HepG2 (cell line): ENCODE measurements around the gene ATXN7L2. TPM values are rescaled to one million over a fixed set of nuclear protein-coding genes. Genes with fewer than 3 reads are reported as not detected.

Experiments used
- MAZ ChIP-seq, 2 experiments: sonication (generic) in 1 of 2; formaldehyde crosslinking in 1 of 2; IDR thresholded peaks; 2 replicates each; pipeline versions ENCODE4 v1.5.0 to v1.6.1; 2012 to 2020; ENCODE audit warnings: low read depth in 2 of 2, mild to moderate bottlenecking in 2 of 2, borderline replicate concordance in 1 of 2, improper control_type of control experiment in 1 of 2, low read length in 1 of 2, missing genetic modification reagents in 1 of 2, moderate library complexity in 1 of 2
- NFE2L2 ChIP-seq: fragments of 150-350 bp; IDR thresholded peaks from 2 replicates; pipeline ENCODE4 v1.6.1; 2014; ENCODE audit warnings: low read length
- RARA ChIP-seq: IDR thresholded peaks from 2 replicates; pipeline ENCODE4 v1.6.1; 2016; ENCODE audit warnings: missing genetic modification reagents, missing compliant biosample characterization
- SNAPC2 ChIP-seq: sonication (generic); formaldehyde crosslinking; IDR thresholded peaks from 2 replicates; pipeline ENCODE4 v1.8.1; 2022; ENCODE audit warnings: mild to moderate bottlenecking, missing genetic modification reagents
- ZBTB7A ChIP-seq: sonication (generic); formaldehyde crosslinking; IDR thresholded peaks from 2 replicates; pipeline ENCODE4 v1.8.0; 2022; ENCODE audit warnings: mild to moderate bottlenecking, missing genetic modification reagents
- ZC3H4 ChIP-seq: sonication (generic); formaldehyde crosslinking; IDR thresholded peaks from 2 replicates; pipeline ENCODE4 v1.4.0; 2020; ENCODE audit warnings: missing genetic modification reagents, borderline replicate concordance
- ZFAT ChIP-seq: sonication (generic); formaldehyde crosslinking; conservative IDR thresholded peaks from 2 replicates; pipeline ENCODE4 v1.8.1; 2023; ENCODE audit warnings: missing genetic modification reagents, inconsistent platforms
- ZFP91 ChIP-seq: sonication (generic); formaldehyde crosslinking; IDR thresholded peaks from 2 replicates; pipeline ENCODE4 v1.9.0; 2022; ENCODE audit warnings: missing genetic modification reagents, mild to moderate bottlenecking, borderline replicate concordance
- ZNF687 ChIP-seq: sonication (generic); formaldehyde crosslinking; IDR thresholded peaks from 2 replicates; pipeline ENCODE4 v1.5.1; 2020; ENCODE audit warnings: mild to moderate bottlenecking, missing genetic modification reagents, moderate library complexity
- ZNF724P ChIP-seq: sonication (generic); formaldehyde crosslinking; IDR thresholded peaks from 2 replicates; pipeline ENCODE4 v1.8.0; 2022; ENCODE audit warnings: missing genetic modification reagents, borderline replicate concordance
- ZNF775 ChIP-seq: sonication (generic); formaldehyde crosslinking; IDR thresholded peaks from 2 replicates; pipeline ENCODE4 v1.4.0; 2020; ENCODE audit warnings: missing genetic modification reagents, mild to moderate bottlenecking, moderate library complexity, borderline replicate concordance
- polyA plus RNA-seq, 8 experiments: library from polyadenylated mRNA; depleted of rRNA in 3 of 8; stranded (reverse) in 7 of 8; unstranded in 1 of 8; fragments of >200 nt; fragmentation: Illumina TruSeq in 4 of 8; extraction: Trizol in 4 of 8; gene quantifications; 2 replicates each; pipeline versions ENCODE4 v1.2.1 to v1.2.3, GENCODE V29; 2011 to 2016; ENCODE audit warnings: low read depth in 4 of 8, missing spikeins in 1 of 8, mixed read lengths in 1 of 8; ENCODE audit not compliant: insufficient read depth in 1 of 8
- total RNA-seq, 5 experiments: library from RNA; depleted of rRNA; stranded (reverse); fragments of >200 nt; fragmentation: Illumina TruSeq; extraction: Trizol; gene quantifications; 2 replicates each; pipeline ENCODE4 v1.2.3, GENCODE V29; 2016; ENCODE audit warnings: low read depth in 1 of 5
- TF ChIP-seq, protein P1 (sequence below): sonication (generic); formaldehyde crosslinking; IDR thresholded peaks from 2 replicates; pipeline ENCODE4 v1.5.0; 2020; ENCODE audit warnings: mild to moderate bottlenecking, missing genetic modification reagents
- TF ChIP-seq, protein P2 (sequence below), 2 experiments: sonication (generic) in 1 of 2; formaldehyde crosslinking in 1 of 2; IDR thresholded peaks; 2 replicates each; pipeline versions ENCODE4 v1.4.0 to v1.6.1; 2016 to 2020; ENCODE audit warnings: borderline replicate concordance in 1 of 2, low read depth in 1 of 2, mild to moderate bottlenecking in 1 of 2, missing genetic modification reagents in 1 of 2

Gene ATXN7L2
- total and polyA plus RNA-seq, 2 of the 13 experiments (the other 11 are each of a cell fraction or from before 2014, with no cell fraction given): 2.7 to 2.8 TPM

DNA sequence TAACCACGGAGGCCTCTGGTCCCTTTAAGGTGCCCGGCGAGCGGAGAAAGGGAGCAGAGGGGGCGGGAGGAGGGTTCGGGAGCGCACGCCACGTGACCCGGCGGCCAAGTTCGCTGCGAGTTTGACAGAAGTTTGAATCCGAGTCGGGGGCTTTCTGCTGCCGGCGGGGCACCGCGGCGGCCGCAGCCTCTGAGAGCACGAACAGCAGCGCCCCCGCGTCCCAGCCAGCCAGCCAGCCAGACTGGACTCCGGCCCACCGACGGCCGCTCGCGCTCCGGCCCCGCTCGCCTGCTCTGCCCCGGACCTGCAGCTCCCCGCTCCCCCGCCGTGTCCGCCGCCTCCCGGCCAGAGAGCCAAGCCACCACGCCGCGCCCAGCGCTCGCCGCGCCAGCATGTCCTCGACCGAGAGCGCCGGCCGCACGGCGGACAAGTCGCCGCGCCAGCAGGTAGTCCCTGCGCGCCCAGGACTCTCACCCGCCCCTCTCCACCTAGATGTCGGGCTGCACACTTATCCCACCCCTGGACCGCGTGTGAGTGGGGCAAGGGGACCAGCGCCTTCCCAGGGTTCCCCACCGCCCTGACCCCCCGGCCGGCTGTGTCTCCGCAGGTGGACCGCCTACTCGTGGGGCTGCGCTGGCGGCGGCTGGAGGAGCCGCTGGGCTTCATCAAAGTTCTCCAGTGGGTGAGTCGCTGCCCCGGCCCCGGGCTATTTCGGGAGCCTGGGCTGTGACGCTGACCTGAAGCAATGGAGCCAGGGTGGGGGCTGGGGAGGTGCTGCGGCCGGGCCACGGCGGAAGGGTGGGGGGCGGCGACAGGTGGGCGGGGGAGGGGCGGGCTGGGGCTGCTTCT, 17.0 kb upstream of the ATXN7L2 start, which contains the start of gene SYPL2 (continued):
- TF ChIP-seq ZNF687 (peak; percentile 67), SNAPC2 (no peak), ZBTB7A (CRISPR knock-in tag) (no peak), ZFAT (CRISPR knock-in tag) (no peak), ZNF724P (CRISPR knock-in tag) (no peak), ZNF775 (CRISPR knock-in tag) (no peak), MAZ (IDR thresholded peaks at IDR 0.05; ENCODE audit: borderline replicate concordance, low read depth, low read length) (no peak), MAZ (CRISPR knock-in tag; IDR thresholded peaks at IDR 0.05; ENCODE audit: low read depth) (no peak), ZC3H4 (no peak), RARA (CRISPR knock-in tag) (no peak), ZFP91 (CRISPR knock-in tag) (peak; percentile 98), NFE2L2 (no peak)
- TF ChIP-seq, protein P1, sequence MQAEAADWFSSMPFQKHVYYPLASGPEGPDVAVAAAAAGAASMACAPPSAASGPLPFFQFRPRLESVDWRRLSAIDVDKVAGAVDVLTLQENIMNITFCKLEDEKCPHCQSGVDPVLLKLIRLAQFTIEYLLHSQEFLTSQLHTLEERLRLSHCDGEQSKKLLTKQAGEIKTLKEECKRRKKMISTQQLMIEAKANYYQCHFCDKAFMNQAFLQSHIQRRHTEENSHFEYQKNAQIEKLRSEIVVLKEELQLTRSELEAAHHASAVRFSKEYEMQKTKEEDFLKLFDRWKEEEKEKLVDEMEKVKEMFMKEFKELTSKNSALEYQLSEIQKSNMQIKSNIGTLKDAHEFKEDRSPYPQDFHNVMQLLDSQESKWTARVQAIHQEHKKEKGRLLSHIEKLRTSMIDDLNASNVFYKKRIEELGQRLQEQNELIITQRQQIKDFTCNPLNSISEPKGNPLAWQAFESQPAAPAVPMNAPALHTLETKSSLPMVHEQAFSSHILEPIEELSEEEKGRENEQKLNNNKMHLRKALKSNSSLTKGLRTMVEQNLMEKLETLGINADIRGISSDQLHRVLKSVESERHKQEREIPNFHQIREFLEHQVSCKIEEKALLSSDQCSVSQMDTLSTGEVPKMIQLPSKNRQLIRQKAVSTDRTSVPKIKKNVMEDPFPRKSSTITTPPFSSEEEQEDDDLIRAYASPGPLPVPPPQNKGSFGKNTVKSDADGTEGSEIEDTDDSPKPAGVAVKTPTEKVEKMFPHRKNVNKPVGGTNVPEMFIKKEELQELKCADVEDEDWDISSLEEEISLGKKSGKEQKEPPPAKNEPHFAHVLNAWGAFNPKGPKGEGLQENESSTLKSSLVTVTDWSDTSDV (CRISPR knock-in tag): 0 out of 2 replicates have a peak, but pooled peaks have one; percentile 29
- TF ChIP-seq, protein P2, sequence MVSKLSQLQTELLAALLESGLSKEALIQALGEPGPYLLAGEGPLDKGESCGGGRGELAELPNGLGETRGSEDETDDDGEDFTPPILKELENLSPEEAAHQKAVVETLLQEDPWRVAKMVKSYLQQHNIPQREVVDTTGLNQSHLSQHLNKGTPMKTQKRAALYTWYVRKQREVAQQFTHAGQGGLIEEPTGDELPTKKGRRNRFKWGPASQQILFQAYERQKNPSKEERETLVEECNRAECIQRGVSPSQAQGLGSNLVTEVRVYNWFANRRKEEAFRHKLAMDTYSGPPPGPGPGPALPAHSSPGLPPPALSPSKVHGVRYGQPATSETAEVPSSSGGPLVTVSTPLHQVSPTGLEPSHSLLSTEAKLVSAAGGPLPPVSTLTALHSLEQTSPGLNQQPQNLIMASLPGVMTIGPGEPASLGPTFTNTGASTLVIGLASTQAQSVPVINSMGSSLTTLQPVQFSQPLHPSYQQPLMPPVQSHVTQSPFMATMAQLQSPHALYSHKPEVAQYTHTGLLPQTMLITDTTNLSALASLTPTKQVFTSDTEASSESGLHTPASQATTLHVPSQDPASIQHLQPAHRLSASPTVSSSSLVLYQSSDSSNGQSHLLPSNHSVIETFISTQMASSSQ (IDR thresholded peaks at IDR 0.05; ENCODE audit: low read depth): no peak
- TF ChIP-seq, protein P2 (CRISPR knock-in tag; IDR thresholded peaks at IDR 0.05; ENCODE audit: borderline replicate concordance): 0 out of 2 replicates have a peak, but pooled peaks have one; percentile 34
